Effector memory CD8-positive, alpha-beta T cell (primary cell): Measurements from ENCODE around the gene DNAH17.
A peak's percentile ranks its signal among the peaks of the same experiment; 100 is the strongest.
"Not testable (repeated sequence)": the region's sequence is repeated elsewhere in the genome, so short reads cannot be mapped to it uniquely, and the experiment has no call there.

Source experiments
- ATAC-seq: fragments of 150-1000 bp; cut with Tn5 transposase; replicated peaks from 2 replicates; pipeline ENCODE4 v1.10.0; 2021; ENCODE audit warnings: mild to moderate bottlenecking, moderate library complexity
- DNase-seq, 3 experiments: peaks; one replicate each; pipeline ENCODE4 v3.0.0; 2021
- H3K27ac Mint-ChIP-seq, 2 donors: one replicate each; pipeline ENCODE4 v1.8.0; 2022; ENCODE audit warnings: mild to moderate bottlenecking in 2 of 2, mixed read lengths in 2 of 2, moderate library complexity in 2 of 2
- H3K27me3 Mint-ChIP-seq, 2 donors: one replicate each; pipeline ENCODE4 v1.8.0; 2022; ENCODE audit warnings: mixed read lengths in 2 of 2
- H3K36me3 Mint-ChIP-seq: one replicate; pipeline ENCODE4 v1.8.0; 2022; ENCODE audit warnings: mild to moderate bottlenecking, moderate library complexity, mixed read lengths; ENCODE audit not compliant: insufficient read depth
- H3K4me1 Mint-ChIP-seq, 2 donors: one replicate each; pipeline ENCODE4 v1.8.0; 2022; ENCODE audit warnings: low read depth in 2 of 2, mixed read lengths in 2 of 2
- H3K4me3 Mint-ChIP-seq, 2 donors: one replicate each; pipeline ENCODE4 v1.8.0; 2022; ENCODE audit warnings: mild to moderate bottlenecking in 2 of 2, mixed read lengths in 2 of 2, moderate library complexity in 2 of 2
- H3K9me3 Mint-ChIP-seq, 2 donors: one replicate each; pipeline ENCODE4 v1.8.0; 2022; ENCODE audit warnings: mixed read lengths in 2 of 2

The DNAH17 gene

DNA sequence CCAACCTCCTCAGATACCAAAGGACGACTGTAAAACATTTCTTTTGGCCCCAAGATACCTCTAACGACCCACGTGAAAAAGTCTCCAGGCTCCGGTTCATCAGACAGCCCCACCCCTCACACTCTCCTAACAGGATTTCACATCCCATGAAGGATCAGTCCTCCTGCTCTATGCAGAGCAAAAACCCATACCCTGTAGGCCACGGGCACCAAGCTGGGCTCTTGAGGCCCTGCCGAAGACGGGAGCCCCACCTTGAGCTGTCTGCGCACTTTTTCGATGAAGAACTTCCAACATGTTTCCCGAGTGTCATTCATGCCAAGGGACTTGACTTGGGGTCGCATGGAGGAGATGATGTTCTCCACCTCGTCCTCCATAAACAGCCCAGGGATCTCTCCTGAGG, 108.8 kb downstream of the DNAH17 start:
- Mint-ChIP-seq H3K4me1 (peaks cover 4 to 6% of the 10 kb centered on the region in 2 donors), H3K27ac (no peak overlapping the region)

DNA sequence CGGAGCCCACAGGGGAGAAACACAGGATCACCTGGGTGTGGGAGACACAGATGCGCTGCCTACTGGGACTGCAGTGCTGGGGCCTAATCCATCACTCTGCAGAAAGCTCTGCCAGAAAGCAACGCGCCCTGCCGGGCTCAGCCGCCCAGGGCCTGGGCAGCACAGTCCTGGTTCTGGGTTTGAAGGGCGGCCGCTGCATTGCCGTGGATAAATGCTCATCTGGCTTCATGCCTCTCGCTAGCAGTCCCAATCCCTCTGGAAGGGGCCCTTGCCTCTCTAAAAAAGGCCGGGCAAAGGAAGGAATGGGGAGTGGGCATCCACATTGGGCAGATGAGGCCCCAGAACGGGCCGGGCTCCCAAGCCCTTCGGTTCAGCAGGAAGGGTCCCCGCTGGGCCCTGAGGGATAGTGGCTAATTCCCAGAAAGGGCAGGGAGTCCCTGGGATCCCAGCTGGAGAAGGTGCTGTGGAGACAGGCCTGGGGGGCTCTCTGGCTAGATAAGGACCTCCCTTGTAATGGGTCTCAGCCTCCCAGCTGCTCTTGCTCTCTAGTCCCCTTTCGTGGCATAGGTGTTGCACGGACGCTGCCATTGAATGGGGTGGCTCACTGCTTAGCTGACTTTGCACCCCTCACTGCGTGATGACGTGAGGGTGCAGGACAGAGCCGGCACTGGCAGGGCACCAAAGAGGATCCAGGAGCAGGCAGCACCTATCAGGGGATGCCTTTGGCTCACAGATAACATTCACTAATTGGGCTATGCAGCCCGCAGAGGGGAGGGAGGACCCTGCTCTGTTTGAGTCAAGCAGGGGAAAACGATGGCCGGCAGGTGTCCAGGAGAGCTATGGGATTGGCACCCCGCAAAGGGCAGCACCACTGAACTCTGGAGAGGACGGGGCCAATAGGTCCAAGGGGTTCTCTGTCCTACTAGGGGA, 110.1 kb downstream of the DNAH17 start:
- H3K4me1 Mint-ChIP-seq: no peaks in the 10 kb centered on the region
- no peak overlapping the region for H3K27ac Mint-ChIP-seq
- H3K4me3 Mint-ChIP-seq: no peak overlapping the region
- peaks cover 0 to 5% of the 10 kb centered on the region in 2 donors for H3K27me3 Mint-ChIP-seq
- ATAC-seq (no peak), DNase-seq (no peak)
- no peaks in the 10 kb centered on the region for H3K9me3 Mint-ChIP-seq
- no peaks in the 10 kb centered on the region for H3K36me3 Mint-ChIP-seq

More for the DNA sequence above, 108.8 kb downstream of the DNAH17 start:
- no peaks in the 10 kb centered on the region for H3K36me3 Mint-ChIP-seq
- H3K27me3 Mint-ChIP-seq: peaks cover 0 to 5% of the 10 kb centered on the region in 2 donors
- DNase-seq (no peak), ATAC-seq (no peak)
- H3K4me3 Mint-ChIP-seq: no peak overlapping the region
- no peaks in the 10 kb centered on the region for H3K9me3 Mint-ChIP-seq

DNA sequence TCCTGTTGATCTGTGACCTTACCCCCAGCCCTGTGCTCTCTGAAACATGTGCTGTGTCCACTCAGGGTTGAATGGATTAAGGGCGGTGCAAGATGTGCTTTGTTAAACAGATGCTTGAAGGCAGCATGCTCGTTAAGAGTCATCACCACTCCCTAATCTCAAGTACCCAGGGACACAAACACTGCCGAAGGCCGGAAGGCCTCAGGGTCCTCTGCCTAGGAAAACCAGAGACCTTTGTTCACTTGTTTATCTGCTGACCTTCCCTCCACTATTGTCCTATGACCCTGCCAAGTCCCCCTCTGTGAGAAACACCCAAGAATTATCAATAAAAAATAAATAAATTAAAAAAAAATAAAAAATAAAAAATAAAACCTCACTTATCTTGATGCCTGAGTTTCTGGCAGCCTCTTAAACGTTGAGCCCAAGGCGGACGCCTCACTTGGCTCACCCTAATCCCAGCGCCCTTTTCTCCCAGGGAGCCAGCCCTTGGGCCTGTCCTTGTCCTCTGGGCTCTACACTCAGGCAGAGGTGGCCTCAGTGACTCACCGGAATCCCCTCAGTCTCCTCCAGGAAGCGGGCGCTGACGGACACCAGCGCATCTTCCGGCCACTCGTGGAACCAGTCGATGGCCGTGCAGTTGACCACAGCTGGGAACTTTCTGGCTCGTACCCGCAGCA, 110.9 kb downstream of the DNAH17 start:
- not testable (repeated sequence) for H3K27me3 Mint-ChIP-seq, H3K4me1 Mint-ChIP-seq, ATAC-seq, H3K27ac Mint-ChIP-seq, H3K9me3 Mint-ChIP-seq, H3K36me3 Mint-ChIP-seq, H3K4me3 Mint-ChIP-seq, DNase-seq

DNA sequence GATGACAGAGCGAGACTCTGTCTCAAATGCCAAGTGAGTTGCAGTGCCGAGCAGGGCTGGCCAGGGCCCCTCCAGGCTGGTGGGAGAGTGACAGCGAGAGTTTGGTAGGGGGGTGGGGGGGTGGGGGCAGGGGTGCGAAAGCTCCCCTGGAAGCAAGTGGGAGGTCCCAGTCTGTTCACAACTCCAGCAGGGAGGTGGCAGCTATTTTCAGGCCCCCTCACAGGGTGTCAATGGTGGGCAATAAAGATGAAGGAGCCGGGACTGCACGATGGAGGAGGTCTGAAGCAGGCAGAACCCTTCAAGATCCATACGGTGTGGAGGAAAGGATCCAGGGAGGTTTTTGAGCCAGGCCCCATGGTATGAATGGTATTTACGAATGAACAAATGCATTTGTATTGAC, 115.0 kb downstream of the DNAH17 start:
- DNase-seq (no peak), ATAC-seq (no peak)
- Mint-ChIP-seq H3K27ac (no peak overlapping the region), H3K4me1 (no peaks in the 10 kb centered on the region), H3K27me3 (peaks cover 0 to 1% of the 10 kb centered on the region in 2 donors), H3K4me3 (no peak overlapping the region), H3K36me3 (no peaks in the 10 kb centered on the region), H3K9me3 (no peaks in the 10 kb centered on the region)

DNA sequence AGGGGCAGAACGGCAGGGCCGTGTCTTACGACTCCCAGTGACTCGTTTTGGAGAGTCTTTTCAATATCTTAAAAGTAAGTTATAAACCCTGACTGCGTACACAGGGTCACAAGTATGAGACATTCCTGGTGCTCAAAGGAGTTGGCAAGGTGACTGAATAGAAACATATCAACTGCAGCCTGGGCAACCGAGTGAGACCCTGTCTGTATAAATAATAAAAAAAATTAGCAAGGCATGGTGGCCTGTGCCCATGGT, 115.5 kb downstream of the DNAH17 start:
- Mint-ChIP-seq H3K27ac (no peak overlapping the region), H3K4me3 (no peak overlapping the region), H3K36me3 (no peaks in the 10 kb centered on the region), H3K9me3 (no peaks in the 10 kb centered on the region), H3K27me3 (no peaks in the 10 kb centered on the region), H3K4me1 (no peaks in the 10 kb centered on the region)
- ATAC-seq: no peak
- DNase-seq: no peak

DNA sequence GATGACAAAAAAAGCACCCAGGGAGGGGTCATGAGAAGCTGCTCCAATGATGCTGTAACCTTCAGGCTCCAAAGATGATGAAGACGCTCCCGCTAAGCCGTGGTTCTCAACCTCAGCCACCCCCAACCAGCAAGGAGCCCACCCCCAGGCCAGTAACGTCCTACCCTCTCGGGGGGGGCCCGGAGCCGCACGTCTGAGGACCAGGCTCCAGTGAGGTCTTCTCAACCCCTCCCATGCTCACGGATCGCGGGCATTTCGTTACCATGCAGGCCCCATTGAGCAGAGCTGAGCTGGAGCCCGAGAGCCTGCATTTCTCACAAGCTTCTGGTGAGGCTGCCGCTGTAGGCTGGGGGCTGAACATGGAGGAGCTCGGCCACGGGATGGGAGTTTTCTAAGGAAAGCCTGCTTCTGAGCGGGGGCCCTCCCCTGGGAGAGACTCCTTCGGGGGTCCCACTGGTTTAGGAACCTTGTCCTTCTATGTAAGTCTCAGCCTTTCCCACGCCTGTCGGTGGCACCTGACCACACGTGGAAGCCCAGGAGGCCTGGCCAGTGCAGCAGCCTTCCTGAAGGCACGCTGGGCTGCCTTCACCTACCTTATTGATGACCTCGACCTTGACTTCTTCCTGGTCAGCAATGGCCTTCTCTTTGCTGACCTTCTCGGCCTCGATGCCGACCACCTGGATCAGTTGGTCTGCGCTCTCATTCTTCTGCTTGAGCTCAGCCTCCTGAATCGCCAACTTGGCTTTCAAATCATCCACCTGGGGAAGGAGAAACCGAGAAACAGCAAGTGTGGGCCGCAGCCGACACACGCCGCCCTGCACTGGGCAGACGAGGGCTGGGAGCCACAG, 116.0 kb downstream of the DNAH17 start:
- H3K27me3 Mint-ChIP-seq: no peaks in the 10 kb centered on the region
- ATAC-seq (no peak), DNase-seq (no peak)
- H3K9me3 Mint-ChIP-seq: no peaks in the 10 kb centered on the region
- H3K4me3 Mint-ChIP-seq: no peak overlapping the region
- H3K4me1 Mint-ChIP-seq: no peaks in the 10 kb centered on the region
- no peak overlapping the region for H3K27ac Mint-ChIP-seq
- no peaks in the 10 kb centered on the region for H3K36me3 Mint-ChIP-seq

DNA sequence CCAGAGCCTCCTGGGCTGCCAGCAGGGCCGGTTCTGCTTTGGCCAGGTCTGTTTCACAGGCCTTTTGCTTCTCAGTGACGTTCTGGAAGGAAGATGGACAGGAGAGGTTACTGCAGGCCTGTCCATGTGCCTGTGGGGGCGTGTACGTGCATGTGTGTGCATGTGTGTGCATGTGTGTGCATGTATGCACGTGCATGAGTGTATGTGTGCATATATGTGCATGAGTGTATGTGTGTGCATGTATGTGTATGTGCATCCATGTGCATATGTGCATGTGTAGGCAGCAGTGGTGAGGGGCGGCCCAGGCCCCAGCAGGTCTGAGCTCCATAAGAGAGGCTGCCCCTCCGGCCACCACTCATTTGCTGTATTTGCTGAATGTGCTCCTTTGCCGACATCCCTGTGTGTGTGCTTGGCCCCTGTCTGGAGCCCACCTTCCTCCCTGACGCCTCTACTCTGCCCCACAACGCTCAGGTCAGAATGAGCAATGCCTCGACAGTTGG, 117.0 kb downstream of the DNAH17 start:
- ATAC-seq: no peak
- Mint-ChIP-seq H3K9me3 (no peaks in the 10 kb centered on the region), H3K27me3 (no peaks in the 10 kb centered on the region), H3K27ac (no peak overlapping the region), H3K36me3 (no peaks in the 10 kb centered on the region), H3K4me3 (no peak overlapping the region), H3K4me1 (no peaks in the 10 kb centered on the region)
- DNase-seq: no peak

DNA sequence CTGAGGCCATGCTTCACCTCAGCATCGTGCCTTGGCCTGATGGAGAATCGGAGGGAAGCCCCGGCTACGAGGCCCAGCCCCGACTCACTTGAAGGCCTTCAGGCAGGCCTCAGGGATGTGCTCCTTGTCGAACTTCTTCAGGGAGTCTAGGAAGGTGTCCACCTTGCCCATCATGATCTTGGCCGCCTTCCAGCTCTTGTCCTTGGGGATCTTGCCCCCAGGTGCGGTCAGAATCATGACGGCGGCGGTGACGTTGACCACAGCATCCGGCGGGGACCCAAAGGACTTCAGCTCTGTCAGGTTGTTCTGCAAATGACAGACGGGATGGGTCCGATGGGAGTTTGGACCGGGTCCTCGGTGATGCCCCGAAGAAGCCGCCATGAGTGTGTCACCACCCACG, 117.5 kb downstream of the DNAH17 start:
- ATAC-seq (no peak), DNase-seq (no peak)
- no peaks in the 10 kb centered on the region for H3K36me3 Mint-ChIP-seq
- no peaks in the 10 kb centered on the region for H3K9me3 Mint-ChIP-seq
- H3K27ac Mint-ChIP-seq: no peak overlapping the region
- no peaks in the 10 kb centered on the region for H3K27me3 Mint-ChIP-seq
- no peaks in the 10 kb centered on the region for H3K4me1 Mint-ChIP-seq
- no peak overlapping the region for H3K4me3 Mint-ChIP-seq

DNA sequence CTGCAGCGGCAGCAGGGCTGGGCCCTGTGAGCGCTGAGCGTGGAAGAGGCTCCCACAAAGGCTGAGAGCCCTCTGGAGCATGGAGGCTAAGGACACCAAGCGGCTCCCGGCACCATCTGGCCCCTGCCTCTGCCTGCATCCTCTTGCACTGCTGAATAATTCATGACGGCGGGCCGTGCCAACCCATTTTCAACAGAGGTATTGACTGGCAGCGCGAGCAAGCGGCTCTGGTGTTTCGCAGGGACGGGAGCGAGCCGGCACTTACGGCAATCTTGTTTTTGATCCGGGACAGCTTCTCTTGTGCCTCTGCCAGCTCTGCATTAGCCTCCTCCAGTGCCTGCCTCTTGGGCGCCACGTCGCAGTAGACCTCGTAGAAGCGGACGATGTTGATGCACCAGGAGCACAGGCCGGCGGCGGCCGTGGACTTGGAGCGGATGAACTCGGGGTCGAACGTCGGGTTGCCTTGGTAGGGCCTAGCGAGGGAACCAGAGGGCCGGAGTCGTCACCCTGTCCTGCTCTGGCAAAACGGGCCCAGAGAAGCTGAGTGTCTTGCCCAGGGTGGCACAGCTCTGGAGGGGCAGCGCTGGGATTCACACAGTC, 118.4 kb downstream of the DNAH17 start:
- H3K27ac Mint-ChIP-seq: no peak overlapping the region
- H3K9me3 Mint-ChIP-seq: no peaks in the 10 kb centered on the region
- H3K27me3 Mint-ChIP-seq: no peaks in the 10 kb centered on the region
- H3K4me1 Mint-ChIP-seq: no peaks in the 10 kb centered on the region
- DNase-seq (no peak), ATAC-seq (no peak)
- no peak overlapping the region for H3K4me3 Mint-ChIP-seq
- H3K36me3 Mint-ChIP-seq: no peaks in the 10 kb centered on the region

DNA sequence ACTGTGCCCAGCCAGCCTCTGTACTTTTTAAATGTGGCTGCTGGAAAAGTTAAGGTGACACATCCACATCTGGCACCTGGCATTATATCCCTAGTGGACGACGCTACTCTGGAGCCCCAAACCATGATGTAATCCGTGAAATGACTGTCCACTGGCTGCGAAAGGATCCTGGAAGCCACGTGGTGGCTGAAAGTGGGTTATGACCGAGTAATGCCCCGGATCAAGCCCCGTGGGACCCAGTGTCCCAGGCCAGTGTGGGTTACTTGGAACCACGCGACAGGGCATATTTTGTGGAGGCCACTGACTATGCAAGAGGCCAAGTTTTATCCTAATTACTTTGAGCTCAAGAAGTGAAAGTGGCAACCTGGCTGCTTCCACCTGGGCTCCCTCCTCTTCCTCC, 119.1 kb downstream of the DNAH17 start:
- Mint-ChIP-seq H3K9me3 (no peaks in the 10 kb centered on the region), H3K27ac (no peak overlapping the region)
- ATAC-seq: no peak

DNA sequence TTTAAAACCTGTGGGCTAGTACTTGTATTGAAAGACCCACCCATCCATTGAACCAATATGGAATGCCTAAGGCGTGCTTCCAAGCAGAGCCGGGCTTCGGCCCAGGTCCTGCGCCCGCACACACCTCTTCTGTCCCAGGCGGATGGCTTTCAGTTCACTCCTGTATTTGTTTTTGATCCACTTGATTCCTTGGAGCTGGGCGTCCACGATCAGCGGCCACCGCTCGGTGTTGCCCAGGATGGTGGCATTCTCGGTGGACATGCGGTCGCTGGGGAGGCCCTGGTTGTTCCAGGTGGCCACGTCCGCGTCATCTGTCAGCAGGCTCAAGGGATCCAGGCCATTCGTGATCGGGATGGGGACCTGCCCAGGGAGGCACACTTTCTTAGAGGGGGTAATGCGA, 122.8 kb downstream of the DNAH17 start:
- Mint-ChIP-seq H3K9me3 (no peaks in the 10 kb centered on the region), H3K27me3 (peaks cover 0 to 12% of the 10 kb centered on the region in 2 donors), H3K27ac (no peak overlapping the region), H3K4me3 (no peak overlapping the region), H3K4me1 (no peaks in the 10 kb centered on the region), H3K36me3 (no peaks in the 10 kb centered on the region)
- DNase-seq: no peak
- ATAC-seq: no peak

More for the DNA sequence above, 119.1 kb downstream of the DNAH17 start:
- H3K4me1 Mint-ChIP-seq: no peaks in the 10 kb centered on the region
- no peaks in the 10 kb centered on the region for H3K36me3 Mint-ChIP-seq
- H3K27me3 Mint-ChIP-seq: no peaks in the 10 kb centered on the region
- no peak for DNase-seq
- H3K4me3 Mint-ChIP-seq: no peak overlapping the region

DNA sequence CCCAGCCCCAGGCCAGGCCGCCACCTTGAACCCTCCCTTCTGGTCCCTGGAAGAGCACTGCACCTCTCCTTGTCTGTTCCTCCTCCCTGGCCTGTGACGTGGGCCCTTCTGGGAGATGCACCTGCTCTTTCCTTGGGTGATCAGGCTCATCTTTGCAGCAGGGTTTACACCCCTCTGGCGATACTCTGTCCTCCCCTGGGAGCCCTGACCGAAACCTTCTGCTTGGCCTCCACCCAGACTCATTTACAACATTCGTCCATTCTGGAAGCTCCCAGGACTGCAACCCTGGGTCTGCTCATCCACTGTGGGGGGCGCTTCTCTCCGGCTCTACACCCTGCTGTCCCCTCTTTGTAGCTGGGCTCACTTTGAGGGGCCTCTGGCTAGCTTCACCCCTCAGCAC, 125.4 kb downstream of the DNAH17 start:
- Mint-ChIP-seq H3K36me3 (no peaks in the 10 kb centered on the region), H3K4me1 (no peaks in the 10 kb centered on the region), H3K27ac (no peak overlapping the region), H3K9me3 (no peaks in the 10 kb centered on the region), H3K4me3 (peak overlapping the region in 1 of 2 donors; percentile 17), H3K27me3 (peaks cover 0 to 12% of the 10 kb centered on the region in 2 donors)
- ATAC-seq (no peak), DNase-seq (no peak)

DNA sequence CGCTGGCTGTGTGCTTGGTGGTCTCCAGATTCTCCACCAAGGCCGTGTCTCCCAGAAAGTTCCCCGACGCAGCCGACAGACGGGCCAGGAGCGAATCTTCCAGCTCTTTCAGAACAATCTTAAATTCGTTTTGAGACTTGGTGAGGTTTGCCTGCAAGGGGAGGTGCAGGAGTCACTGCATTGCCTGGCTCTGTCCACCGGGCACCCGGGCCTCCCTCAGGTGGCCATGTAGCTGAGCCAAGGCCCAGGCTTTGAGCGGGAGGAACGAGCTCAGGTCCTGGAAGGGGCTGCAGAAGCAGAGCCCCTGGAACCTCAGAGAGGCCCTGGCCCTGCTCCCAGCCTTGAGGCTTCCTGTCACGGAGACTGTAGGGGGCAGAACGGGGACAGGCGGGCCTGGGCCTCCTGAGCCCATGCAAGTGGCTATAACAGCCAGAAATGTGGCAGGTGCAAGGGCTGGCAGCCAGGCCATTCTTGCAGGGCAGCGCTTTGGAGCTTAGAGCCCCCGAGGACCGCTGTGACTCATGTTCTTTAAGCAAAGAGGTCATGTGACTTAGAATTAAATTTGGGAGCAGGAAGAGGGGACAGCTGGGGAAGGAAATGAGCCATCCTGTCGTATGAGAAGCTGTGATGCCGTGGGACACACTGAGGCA, 126.4 kb downstream of the DNAH17 start:
- ATAC-seq (no peak), DNase-seq (no peak)
- H3K36me3 Mint-ChIP-seq: no peaks in the 10 kb centered on the region
- peaks cover 0 to 20% of the 10 kb centered on the region in 2 donors for H3K27me3 Mint-ChIP-seq
- no peaks in the 10 kb centered on the region for H3K4me1 Mint-ChIP-seq
- H3K27ac Mint-ChIP-seq: no peak overlapping the region
- H3K4me3 Mint-ChIP-seq: no peak overlapping the region
- no peaks in the 10 kb centered on the region for H3K9me3 Mint-ChIP-seq
